Measurements from ENCODE around the gene SRRD. TPM values are rescaled to one million over a fixed set of nuclear protein-coding genes. Genes with fewer than 3 reads are reported as not detected.

Gene SRRD
- total RNA-seq, 1 experiment from 2014 or later = 21.9 TPM

DNA sequence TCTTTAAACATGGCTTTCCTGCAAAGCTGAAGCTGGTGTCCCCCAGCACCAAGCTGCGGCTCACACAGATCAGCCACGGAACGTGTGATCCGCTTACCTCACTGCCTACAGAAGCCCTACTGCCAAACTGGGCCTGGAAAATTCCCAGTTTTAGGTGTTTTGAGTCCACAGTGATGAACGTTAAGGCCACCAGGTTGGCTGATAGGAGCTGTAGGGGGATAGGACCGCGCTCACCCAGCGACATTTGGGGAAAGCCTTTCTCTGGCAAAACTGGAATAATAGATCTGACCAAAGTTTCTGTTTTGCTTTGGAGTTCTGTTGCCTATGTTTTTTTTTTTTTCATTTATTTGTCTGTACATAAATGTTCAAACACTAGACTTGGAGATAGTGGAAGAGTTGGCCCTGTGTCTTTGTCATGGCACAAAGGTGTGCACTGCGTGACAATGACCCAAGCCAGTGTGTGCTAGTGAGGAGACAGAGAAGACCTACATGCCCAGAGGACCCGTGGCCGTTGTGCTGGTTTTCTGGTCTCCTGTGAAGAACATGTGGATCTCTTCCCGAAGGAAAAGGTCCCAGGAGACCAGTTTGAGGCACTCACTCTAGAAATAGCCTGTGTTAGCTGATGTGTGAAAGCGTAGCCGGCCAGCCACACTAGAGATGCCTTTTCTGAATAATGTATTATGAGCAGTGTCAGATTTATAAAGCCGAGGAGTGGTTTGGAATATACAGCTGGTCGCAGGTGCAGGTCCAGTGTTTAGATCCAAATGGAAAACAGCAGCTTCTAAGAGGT lies 39.6 kb upstream of the SRRD start:
- ChIA-PET POLR2A (no interaction called here), CTCF (no interaction called here)
- no peak for DNase-seq (ENCODE audit: low read depth, low spot score)
- Histone ChIP-seq H3K27ac (ENCODE audit: low read length) (no peak overlapping the region), H3K4me3 (ENCODE audit: low read depth in 2 of 2, low read length in 2 of 2) (no peak overlapping the region), H3K9me3 (ENCODE audit: control insufficient read depth, insufficient read depth, low read depth, low read length) (no peaks in the 10 kb centered on the region), H3K4me1 (ENCODE audit: control insufficient read depth, insufficient read depth, low read length) (no peaks in the 10 kb centered on the region), H3K36me3 (ENCODE audit: control insufficient read depth, insufficient read depth, low read length) (no peaks in the 10 kb centered on the region), H3K27me3 (ENCODE audit: control insufficient read depth, insufficient read depth, low read length) (no peaks in the 10 kb centered on the region)
- no TSS peak for BruUV-seq (replicated peaks)
- intact Hi-C loops (cut with micrococcal nuclease; ENCODE audit: unreplicated experiment) = no loop called here
- in situ Hi-C loops (cut with HindIII; ENCODE audit: low pct_unique_long_range_greater_than_20kb, low sequenced_read_pairs) = no loop called here
- no peak for TF ChIP-seq TCF7L2 (IDR thresholded peaks at IDR 0.05; ENCODE audit: low read depth, low read length)
- TF ChIP-seq, protein P1, sequence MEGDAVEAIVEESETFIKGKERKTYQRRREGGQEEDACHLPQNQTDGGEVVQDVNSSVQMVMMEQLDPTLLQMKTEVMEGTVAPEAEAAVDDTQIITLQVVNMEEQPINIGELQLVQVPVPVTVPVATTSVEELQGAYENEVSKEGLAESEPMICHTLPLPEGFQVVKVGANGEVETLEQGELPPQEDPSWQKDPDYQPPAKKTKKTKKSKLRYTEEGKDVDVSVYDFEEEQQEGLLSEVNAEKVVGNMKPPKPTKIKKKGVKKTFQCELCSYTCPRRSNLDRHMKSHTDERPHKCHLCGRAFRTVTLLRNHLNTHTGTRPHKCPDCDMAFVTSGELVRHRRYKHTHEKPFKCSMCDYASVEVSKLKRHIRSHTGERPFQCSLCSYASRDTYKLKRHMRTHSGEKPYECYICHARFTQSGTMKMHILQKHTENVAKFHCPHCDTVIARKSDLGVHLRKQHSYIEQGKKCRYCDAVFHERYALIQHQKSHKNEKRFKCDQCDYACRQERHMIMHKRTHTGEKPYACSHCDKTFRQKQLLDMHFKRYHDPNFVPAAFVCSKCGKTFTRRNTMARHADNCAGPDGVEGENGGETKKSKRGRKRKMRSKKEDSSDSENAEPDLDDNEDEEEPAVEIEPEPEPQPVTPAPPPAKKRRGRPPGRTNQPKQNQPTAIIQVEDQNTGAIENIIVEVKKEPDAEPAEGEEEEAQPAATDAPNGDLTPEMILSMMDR (IDR thresholded peaks at IDR 0.05) = no peak
- TF ChIP-seq POLR2AphosphoS5 (IDR thresholded peaks at IDR 0.05; ENCODE audit: low read depth, low read length) = no peak
- no peak for TF ChIP-seq REST (IDR thresholded peaks at IDR 0.05; ENCODE audit: insufficient read depth in 1 of 2, low read depth in 2 of 2, low read length in 1 of 2)
- no peak for TF ChIP-seq SIN3A (IDR thresholded peaks at IDR 0.05; ENCODE audit: borderline replicate concordance, insufficient read depth, low read depth, low read length)
- no peak for ATAC-seq

DNA sequence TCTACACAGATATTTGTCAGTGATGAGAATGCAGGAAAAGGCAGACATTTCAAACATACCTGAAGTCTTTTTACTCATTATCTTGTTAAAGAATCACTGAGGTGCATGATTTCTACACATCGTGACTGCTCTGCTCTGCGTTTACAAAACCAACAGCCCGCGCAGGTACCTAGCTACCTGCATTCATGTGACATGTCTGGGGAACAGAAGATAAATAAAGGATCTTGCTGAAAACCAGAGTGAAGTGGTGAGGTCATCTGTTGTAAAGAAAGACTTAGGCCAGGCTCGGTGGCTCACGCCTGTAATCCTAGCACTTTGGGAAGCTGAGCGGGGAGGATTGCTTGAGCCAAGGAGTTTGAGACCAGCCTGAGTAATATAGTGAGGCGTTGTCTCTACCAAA lies 38.9 kb upstream of the SRRD start:
- POLR2A ChIA-PET = no interaction called here
- Histone ChIP-seq H3K9me3 (ENCODE audit: control insufficient read depth, insufficient read depth, low read depth, low read length) (no peaks in the 10 kb centered on the region), H3K36me3 (ENCODE audit: control insufficient read depth, insufficient read depth, low read length) (no peaks in the 10 kb centered on the region), H3K4me1 (ENCODE audit: control insufficient read depth, insufficient read depth, low read length) (no peaks in the 10 kb centered on the region), H3K4me3 (ENCODE audit: low read depth in 2 of 2, low read length in 2 of 2) (no peak overlapping the region), H3K27me3 (ENCODE audit: control insufficient read depth, insufficient read depth, low read length) (no peaks in the 10 kb centered on the region), H3K27ac (ENCODE audit: low read length) (no peak overlapping the region)
- intact Hi-C loops (cut with micrococcal nuclease; ENCODE audit: unreplicated experiment) (no loop called here), in situ Hi-C loops (cut with HindIII; ENCODE audit: low pct_unique_long_range_greater_than_20kb, low sequenced_read_pairs) (no loop called here)
- no peak for TF ChIP-seq TCF7L2 (IDR thresholded peaks at IDR 0.05; ENCODE audit: low read depth, low read length)
- TF ChIP-seq REST (IDR thresholded peaks at IDR 0.05; ENCODE audit: insufficient read depth in 1 of 2, low read depth in 2 of 2, low read length in 1 of 2) = no peak
- TF ChIP-seq SIN3A (IDR thresholded peaks at IDR 0.05; ENCODE audit: borderline replicate concordance, insufficient read depth, low read depth, low read length) = no peak
- TF ChIP-seq, protein P1 (IDR thresholded peaks at IDR 0.05) = no peak
- TF ChIP-seq POLR2AphosphoS5 (IDR thresholded peaks at IDR 0.05; ENCODE audit: low read depth, low read length) = no peak
- CTCF ChIA-PET = no interaction called here
- no peak for DNase-seq (ENCODE audit: low read depth, low spot score)
- ATAC-seq = no peak
- BruUV-seq (replicated peaks) = no TSS peak

All from Panc1 (cell line).